GM12878 (cell line): ENCODE data around the gene TADA2A. TPM values are rescaled to one million over a fixed set of nuclear protein-coding genes. Genes with fewer than 3 reads are reported as not detected.

Source experiments
- ATAC-seq: fragments of 200-7000 bp; cut with Tn5 transposase; 3 replicates; pipeline ENCODE4 v1.9.1; 2020; ENCODE audit warnings: mild to moderate bottlenecking, moderate library complexity
- BruUV-seq: library from RNA; stranded (reverse); fragments of 400-500 nt; replicated peaks from 2 replicates; lab custom pipeline; 2021; lab: Mats Ljungman, UMichigan
- CTCF ChIA-PET: fragments of 300-600 bp; sonication (Branson Sonifier 250); formaldehyde crosslinking; extraction: SDS; loops from one replicate; lab custom pipeline; 2021; ENCODE audit warnings: inconsistent platforms; lab: Yijun Ruan, JAX
- POLR2A ChIA-PET: fragments of 350-600 bp; formaldehyde crosslinking; extraction: SDS; loops from one replicate; lab custom pipeline; 2021; ENCODE audit warnings: inconsistent platforms; lab: Charles Lee
- RAD21 ChIA-PET: fragments of 300-600 bp; sonication (Branson Sonifier 250); formaldehyde crosslinking; loops from one replicate; lab custom pipeline; 2023; ENCODE audit warnings: antibody characterized with exemption; ENCODE audit not compliant: unreplicated experiment; lab: Charles Lee
- SMC1A ChIA-PET: fragments of 300-600 bp; sonication (Branson Sonifier 250); formaldehyde crosslinking; loops from one replicate; lab custom pipeline; 2023; ENCODE audit not compliant: unreplicated experiment, uncharacterized antibody; lab: Charles Lee
- DNase-seq: peaks from one replicate; pipeline ENCODE4 v3.0.0-alpha.2; 2011; ENCODE audit warnings: low read depth, low spot score
- FAIRE-seq: peaks from 3 replicates; lab custom pipeline; 2011; peaks lifted over from hg19 to GRCh38; lab: Jason Lieb, UNC
- H2AFZ ChIP-seq: 2 replicates; pipeline ENCODE4 v1.6.0; 2011; ENCODE audit warnings: low read depth, low read length, control low read depth; ENCODE audit not compliant: control insufficient read depth
- H3K27ac ChIP-seq: 2 replicates; pipeline ENCODE4 v1.5.1; 2011; ENCODE audit warnings: control low read depth; ENCODE audit not compliant: control insufficient read depth, insufficient read depth
- H3K27me3 ChIP-seq, 2 experiments: replicated peaks in 1 of 2; 2 replicates each; pipeline versions ENCODE4 v1.6.0 to v1.6.1; 2011; ENCODE audit warnings: low read length in 1 of 2; ENCODE audit not compliant: control insufficient read depth in 2 of 2, insufficient read depth in 2 of 2
- H3K36me3 ChIP-seq, 2 experiments: 2 replicates each; pipeline ENCODE4 v1.5.1; 2011; ENCODE audit warnings: low read length in 1 of 2; ENCODE audit not compliant: control insufficient read depth in 2 of 2, insufficient read depth in 2 of 2
- H3K4me1 ChIP-seq: 2 replicates; pipeline ENCODE4 v1.6.1; 2011; ENCODE audit warnings: mild to moderate bottlenecking, low read length, moderate library complexity, mixed read lengths; ENCODE audit not compliant: control insufficient read depth, insufficient read depth
- H3K4me2 ChIP-seq: 2 replicates; pipeline ENCODE4 v1.6.0; 2011; ENCODE audit warnings: control low read depth; ENCODE audit not compliant: control insufficient read depth, insufficient read depth
- H3K4me3 ChIP-seq: fragments of 200-600 bp; sonication (generic); 2 replicates; pipeline ENCODE4 v1.5.1; 2016
- H3K79me2 ChIP-seq: 2 replicates; pipeline ENCODE4 v1.6.0; 2011; ENCODE audit warnings: low read length; ENCODE audit not compliant: control insufficient read depth, insufficient read depth
- H3K9ac ChIP-seq: 2 replicates; pipeline ENCODE4 v1.8.0; 2011; ENCODE audit warnings: low read length, control low read depth, mixed read lengths; ENCODE audit not compliant: control insufficient read depth, insufficient read depth
- H3K9me3 ChIP-seq: replicated peaks from 3 replicates; pipeline ENCODE4 v1.5.1; 2011; ENCODE audit warnings: mild to moderate bottlenecking, low read length; ENCODE audit not compliant: control insufficient read depth, insufficient read depth
- H4K20me1 ChIP-seq: 2 replicates; pipeline ENCODE4 v1.6.0; 2011; ENCODE audit not compliant: control insufficient read depth, insufficient read depth
- BHLHE40 ChIP-seq, 2 experiments: fragments of 450-650 bp in 1 of 2; IDR thresholded peaks; 2 replicates each; pipeline ENCODE4 v1.6.1; 2011 to 2017; ENCODE audit warnings: low read depth in 2 of 2, borderline replicate concordance in 1 of 2, improper control_type of control experiment in 1 of 2, low read length in 1 of 2, mild to moderate bottlenecking in 1 of 2
- BRCA1 ChIP-seq: IDR thresholded peaks from 2 replicates; pipeline ENCODE4 v1.6.1; 2011; ENCODE audit warnings: low read depth, low read length, improper control_type of control experiment
- GABPA ChIP-seq: IDR thresholded peaks from 2 replicates; pipeline ENCODE4 v1.6.1; 2014; ENCODE audit warnings: antibody characterized with exemption, low read depth, mild to moderate bottlenecking, inconsistent platforms
- HDAC2 ChIP-seq: fragments of 200-600 bp; sonication (generic); IDR thresholded peaks from 2 replicates; pipeline ENCODE4 v1.6.1; 2017
- HDAC6 ChIP-seq: fragments of 200-600 bp; sonication (generic); IDR thresholded peaks from one replicate; pipeline ENCODE4 v1.8.0; 2017; ENCODE audit warnings: antibody characterized with exemption; ENCODE audit not compliant: unreplicated experiment
- NFXL1 ChIP-seq: fragments of 450-650 bp; IDR thresholded peaks from 2 replicates; pipeline ENCODE4 v1.6.1; 2017; ENCODE audit warnings: antibody characterized with exemption, mild to moderate bottlenecking, borderline replicate concordance
- SRF ChIP-seq, 2 experiments: IDR thresholded peaks; 2 replicates each; pipeline ENCODE4 v1.6.1; 2011; ENCODE audit warnings: low read depth in 2 of 2, low read length in 2 of 2, mild to moderate bottlenecking in 1 of 2, moderate library complexity in 1 of 2
- TARDBP ChIP-seq: IDR thresholded peaks from 2 replicates; pipeline ENCODE4 v1.6.1; 2016; ENCODE audit warnings: borderline replicate concordance
- USF1 ChIP-seq: IDR thresholded peaks from 2 replicates; pipeline ENCODE4 v1.6.1; 2011; ENCODE audit warnings: borderline replicate concordance, low read depth, mild to moderate bottlenecking, moderate library complexity, mixed read lengths, low read length; ENCODE audit not compliant: insufficient read depth; ENCODE audit errors: extremely low read length
- WRNIP1 ChIP-seq: IDR thresholded peaks from 2 replicates; pipeline ENCODE4 v1.6.1; 2011; ENCODE audit warnings: low read depth, low read length, improper control_type of control experiment, borderline replicate concordance
- ZNF274 ChIP-seq: IDR thresholded peaks from one replicate; pipeline ENCODE4 v1.8.0; 2011; ENCODE audit not compliant: insufficient read length, insufficient read depth
- WGBS: methylation state at CpG from one replicate; pipeline ENCODE4 v1.1.6; 2016; ENCODE audit warnings: low lambda C conversion rate; ENCODE audit not compliant: insufficient replicate concordance, insufficient coverage; ENCODE audit errors: missing lambda C conversion rate; 5-methylcytosine and 5-hydroxymethylcytosine counted together
- in situ Hi-C: fragments of 300-500 bp; cut with MboI; formaldehyde crosslinking; loops from 9 replicates; pipeline ENCODE4 v1.14.3; 2018; ENCODE audit warnings: mixed read lengths
- intact Hi-C: fragments of 100-400 bp; cut with micrococcal nuclease; formaldehyde crosslinking; loops from one replicate; pipeline ENCODE4 v1.14.2; 2022; ENCODE audit not compliant: unreplicated experiment
- polyA plus RNA-seq, 11 experiments: library from polyadenylated mRNA; depleted of rRNA in 4 of 11; unstranded in 6 of 11; stranded (reverse) in 5 of 11; fragments of >200 nt; fragmentation: Nextera tagmentation in 4 of 11; fragmentation: Illumina TruSeq in 1 of 11; extraction: Ambion mirVana in 4 of 11; extraction: Trizol in 1 of 11; gene quantifications; 1 replicate in 1 of 11; 2 replicates in 10 of 11; pipeline versions ENCODE4 v1.2.1 to v1.2.3, GENCODE V29; 2011 to 2016; ENCODE audit warnings: inconsistent platforms in 2 of 11, missing spikeins in 2 of 11, low read depth in 1 of 11
- total RNA-seq, 4 experiments: library from RNA; depleted of rRNA in 3 of 4; stranded (reverse); fragments of >200 nt in 3 of 4; fragmentation: Illumina TruSeq in 1 of 4; extraction: Trizol in 1 of 4; gene quantifications; 2 replicates each; pipeline versions ENCODE4 v1.2.1 to v1.2.3, GENCODE V29; 2013 to 2021
- TF ChIP-seq, protein P1 (sequence below): fragments of 450-650 bp; IDR thresholded peaks from 2 replicates; pipeline ENCODE4 v1.6.1; 2017; ENCODE audit warnings: mild to moderate bottlenecking, low read depth, inconsistent platforms; ENCODE audit not compliant: poor library complexity, severe bottlenecking
- TF ChIP-seq, protein P2 (sequence below): fragments of 450-650 bp; IDR thresholded peaks from 2 replicates; pipeline ENCODE4 v1.6.1; 2017; ENCODE audit warnings: antibody characterized with exemption, mild to moderate bottlenecking, moderate library complexity
- TF ChIP-seq, protein P3 (sequence below): fragments of 450-650 bp; IDR thresholded peaks from 2 replicates; pipeline ENCODE4 v1.6.1; 2016; ENCODE audit warnings: mild to moderate bottlenecking, moderate library complexity, borderline replicate concordance

Gene TADA2A
- total and polyA plus RNA-seq, 10 of the 15 experiments (the other 5 are each of a cell fraction or from before 2014, with no cell fraction given), result 19.6 to 43.8 (median 34.1) TPM

DNA sequence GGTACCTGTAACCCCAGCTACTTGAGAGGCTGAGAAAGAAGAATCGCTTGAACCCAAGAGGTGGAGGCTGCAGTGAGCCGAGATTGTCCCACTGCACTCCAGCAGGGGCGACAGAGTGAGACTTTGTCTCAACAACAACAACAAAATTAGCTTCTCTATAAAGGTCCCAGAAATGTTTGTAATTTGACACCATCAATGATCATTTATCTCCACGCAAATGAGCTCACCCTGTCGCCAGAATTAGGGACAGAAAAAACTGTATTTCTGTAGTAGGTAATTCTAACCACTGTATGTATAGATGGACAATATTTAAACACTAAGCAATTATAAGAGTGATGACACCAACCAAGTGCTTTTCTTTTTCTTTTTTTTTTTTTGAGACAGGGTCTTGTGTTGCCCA, 20.2 kb upstream of the TADA2A start:
- Histone ChIP-seq H3K4me2 (no peak overlapping the region), H3K27me3 (no peaks in the 10 kb centered on the region), H3K79me2 (no peaks in the 10 kb centered on the region), H3K36me3 (no peaks in the 10 kb centered on the region), H3K27ac (no peak overlapping the region), H2AFZ (no peak overlapping the region), H3K4me3 (no peak overlapping the region), H3K9ac (no peak overlapping the region), H3K9me3 (no peaks in the 10 kb centered on the region), H3K4me1 (peaks cover 10% of the 10 kb centered on the region), H4K20me1 (no peaks in the 10 kb centered on the region)
- BruUV-seq, result no TSS peak
- intact Hi-C loops, result no loop called here
- 81% methylated on average over 5 of the region's 5 CpGs for WGBS
- in situ Hi-C loops, result no loop called here
- DNase-seq (no peak), ATAC-seq (no peak), FAIRE-seq (no peak)
- CTCF ChIA-PET, result interaction anchor here (0.7 to 3.9 kb wide), 4 partner anchors 9 to 14 kb away, joined by 3 to 38 read pairs (median 12); partner anchors contain the start of gene C17orf78
- SMC1A ChIA-PET, result interaction anchor here (0.6 to 4.9 kb wide), 4 partner anchors 10 to 128 kb away, joined by 3 to 27 read pairs (median 4); partner anchors contain the start of gene C17orf78
- RAD21 ChIA-PET, result interaction anchor here (1.8 to 3.7 kb wide), 3 partner anchors 10 to 13 kb away, joined by 6 to 13 read pairs (median 9); no protein-coding TSS in a partner anchor
- POLR2A ChIA-PET, result no interaction called here
- TF ChIP-seq HDAC2 (no peak), BRCA1 (no peak), USF1 (no peak), GABPA (no peak), BHLHE40 (IDR thresholded peaks at IDR 0.05; ENCODE audit: borderline replicate concordance in 1 of 2, low read depth in 2 of 2, low read length in 1 of 2) (no peak), ZNF274 (no peak), WRNIP1 (no peak), HDAC6 (no peak), SRF (IDR thresholded peaks at IDR 0.05; ENCODE audit: low read depth in 2 of 2, low read length in 2 of 2) (no peak), TARDBP (no peak), NFXL1 (no peak)
- TF ChIP-seq, protein P1, sequence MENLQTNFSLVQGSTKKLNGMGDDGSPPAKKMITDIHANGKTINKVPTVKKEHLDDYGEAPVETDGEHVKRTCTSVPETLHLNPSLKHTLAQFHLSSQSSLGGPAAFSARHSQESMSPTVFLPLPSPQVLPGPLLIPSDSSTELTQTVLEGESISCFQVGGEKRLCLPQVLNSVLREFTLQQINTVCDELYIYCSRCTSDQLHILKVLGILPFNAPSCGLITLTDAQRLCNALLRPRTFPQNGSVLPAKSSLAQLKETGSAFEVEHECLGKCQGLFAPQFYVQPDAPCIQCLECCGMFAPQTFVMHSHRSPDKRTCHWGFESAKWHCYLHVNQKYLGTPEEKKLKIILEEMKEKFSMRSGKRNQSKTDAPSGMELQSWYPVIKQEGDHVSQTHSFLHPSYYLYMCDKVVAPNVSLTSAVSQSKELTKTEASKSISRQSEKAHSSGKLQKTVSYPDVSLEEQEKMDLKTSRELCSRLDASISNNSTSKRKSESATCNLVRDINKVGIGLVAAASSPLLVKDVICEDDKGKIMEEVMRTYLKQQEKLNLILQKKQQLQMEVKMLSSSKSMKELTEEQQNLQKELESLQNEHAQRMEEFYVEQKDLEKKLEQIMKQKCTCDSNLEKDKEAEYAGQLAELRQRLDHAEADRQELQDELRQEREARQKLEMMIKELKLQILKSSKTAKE, result no peak
- TF ChIP-seq, protein P2, sequence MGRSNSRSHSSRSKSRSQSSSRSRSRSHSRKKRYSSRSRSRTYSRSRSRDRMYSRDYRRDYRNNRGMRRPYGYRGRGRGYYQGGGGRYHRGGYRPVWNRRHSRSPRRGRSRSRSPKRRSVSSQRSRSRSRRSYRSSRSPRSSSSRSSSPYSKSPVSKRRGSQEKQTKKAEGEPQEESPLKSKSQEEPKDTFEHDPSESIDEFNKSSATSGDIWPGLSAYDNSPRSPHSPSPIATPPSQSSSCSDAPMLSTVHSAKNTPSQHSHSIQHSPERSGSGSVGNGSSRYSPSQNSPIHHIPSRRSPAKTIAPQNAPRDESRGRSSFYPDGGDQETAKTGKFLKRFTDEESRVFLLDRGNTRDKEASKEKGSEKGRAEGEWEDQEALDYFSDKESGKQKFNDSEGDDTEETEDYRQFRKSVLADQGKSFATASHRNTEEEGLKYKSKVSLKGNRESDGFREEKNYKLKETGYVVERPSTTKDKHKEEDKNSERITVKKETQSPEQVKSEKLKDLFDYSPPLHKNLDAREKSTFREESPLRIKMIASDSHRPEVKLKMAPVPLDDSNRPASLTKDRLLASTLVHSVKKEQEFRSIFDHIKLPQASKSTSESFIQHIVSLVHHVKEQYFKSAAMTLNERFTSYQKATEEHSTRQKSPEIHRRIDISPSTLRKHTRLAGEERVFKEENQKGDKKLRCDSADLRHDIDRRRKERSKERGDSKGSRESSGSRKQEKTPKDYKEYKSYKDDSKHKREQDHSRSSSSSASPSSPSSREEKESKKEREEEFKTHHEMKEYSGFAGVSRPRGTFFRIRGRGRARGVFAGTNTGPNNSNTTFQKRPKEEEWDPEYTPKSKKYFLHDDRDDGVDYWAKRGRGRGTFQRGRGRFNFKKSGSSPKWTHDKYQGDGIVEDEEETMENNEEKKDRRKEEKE, result no peak
- TF ChIP-seq, protein P3, sequence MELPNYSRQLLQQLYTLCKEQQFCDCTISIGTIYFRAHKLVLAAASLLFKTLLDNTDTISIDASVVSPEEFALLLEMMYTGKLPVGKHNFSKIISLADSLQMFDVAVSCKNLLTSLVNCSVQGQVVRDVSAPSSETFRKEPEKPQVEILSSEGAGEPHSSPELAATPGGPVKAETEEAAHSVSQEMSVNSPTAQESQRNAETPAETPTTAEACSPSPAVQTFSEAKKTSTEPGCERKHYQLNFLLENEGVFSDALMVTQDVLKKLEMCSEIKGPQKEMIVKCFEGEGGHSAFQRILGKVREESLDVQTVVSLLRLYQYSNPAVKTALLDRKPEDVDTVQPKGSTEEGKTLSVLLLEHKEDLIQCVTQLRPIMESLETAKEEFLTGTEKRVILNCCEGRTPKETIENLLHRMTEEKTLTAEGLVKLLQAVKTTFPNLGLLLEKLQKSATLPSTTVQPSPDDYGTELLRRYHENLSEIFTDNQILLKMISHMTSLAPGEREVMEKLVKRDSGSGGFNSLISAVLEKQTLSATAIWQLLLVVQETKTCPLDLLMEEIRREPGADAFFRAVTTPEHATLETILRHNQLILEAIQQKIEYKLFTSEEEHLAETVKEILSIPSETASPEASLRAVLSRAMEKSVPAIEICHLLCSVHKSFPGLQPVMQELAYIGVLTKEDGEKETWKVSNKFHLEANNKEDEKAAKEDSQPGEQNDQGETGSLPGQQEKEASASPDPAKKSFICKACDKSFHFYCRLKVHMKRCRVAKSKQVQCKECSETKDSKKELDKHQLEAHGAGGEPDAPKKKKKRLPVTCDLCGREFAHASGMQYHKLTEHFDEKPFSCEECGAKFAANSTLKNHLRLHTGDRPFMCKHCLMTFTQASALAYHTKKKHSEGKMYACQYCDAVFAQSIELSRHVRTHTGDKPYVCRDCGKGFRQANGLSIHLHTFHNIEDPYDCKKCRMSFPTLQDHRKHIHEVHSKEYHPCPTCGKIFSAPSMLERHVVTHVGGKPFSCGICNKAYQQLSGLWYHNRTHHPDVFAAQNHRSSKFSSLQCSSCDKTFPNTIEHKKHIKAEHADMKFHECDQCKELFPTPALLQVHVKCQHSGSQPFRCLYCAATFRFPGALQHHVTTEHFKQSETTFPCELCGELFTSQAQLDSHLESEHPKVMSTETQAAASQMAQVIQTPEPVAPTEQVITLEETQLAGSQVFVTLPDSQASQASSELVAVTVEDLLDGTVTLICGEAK, result no peak
